ENCODE measurements around the gene CELF2.

DNA sequence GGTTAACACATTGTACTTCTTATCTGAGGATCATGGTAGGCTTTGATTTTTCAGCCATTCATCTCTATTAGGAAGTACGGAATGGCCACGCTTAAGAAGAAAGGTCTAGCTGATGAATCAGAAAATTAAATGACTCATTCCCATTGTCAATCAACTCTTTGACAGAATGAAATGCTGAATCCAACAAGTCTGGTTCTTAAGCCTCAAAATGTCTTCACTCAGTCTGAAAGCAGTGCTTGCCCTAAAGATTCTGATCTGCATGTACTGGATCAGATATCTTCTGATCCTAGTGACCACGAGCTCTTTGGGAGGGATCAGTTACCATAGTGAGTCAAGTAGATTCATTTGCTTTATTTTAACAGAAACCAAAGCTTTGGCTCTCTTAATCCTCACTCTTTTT is 5.7 kb upstream of the CELF2 start:
- TF ChIP-seq, protein P1, sequence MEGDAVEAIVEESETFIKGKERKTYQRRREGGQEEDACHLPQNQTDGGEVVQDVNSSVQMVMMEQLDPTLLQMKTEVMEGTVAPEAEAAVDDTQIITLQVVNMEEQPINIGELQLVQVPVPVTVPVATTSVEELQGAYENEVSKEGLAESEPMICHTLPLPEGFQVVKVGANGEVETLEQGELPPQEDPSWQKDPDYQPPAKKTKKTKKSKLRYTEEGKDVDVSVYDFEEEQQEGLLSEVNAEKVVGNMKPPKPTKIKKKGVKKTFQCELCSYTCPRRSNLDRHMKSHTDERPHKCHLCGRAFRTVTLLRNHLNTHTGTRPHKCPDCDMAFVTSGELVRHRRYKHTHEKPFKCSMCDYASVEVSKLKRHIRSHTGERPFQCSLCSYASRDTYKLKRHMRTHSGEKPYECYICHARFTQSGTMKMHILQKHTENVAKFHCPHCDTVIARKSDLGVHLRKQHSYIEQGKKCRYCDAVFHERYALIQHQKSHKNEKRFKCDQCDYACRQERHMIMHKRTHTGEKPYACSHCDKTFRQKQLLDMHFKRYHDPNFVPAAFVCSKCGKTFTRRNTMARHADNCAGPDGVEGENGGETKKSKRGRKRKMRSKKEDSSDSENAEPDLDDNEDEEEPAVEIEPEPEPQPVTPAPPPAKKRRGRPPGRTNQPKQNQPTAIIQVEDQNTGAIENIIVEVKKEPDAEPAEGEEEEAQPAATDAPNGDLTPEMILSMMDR (IDR thresholded peaks at IDR 0.05; ENCODE audit: borderline replicate concordance, extremely low read depth, low read length, poor library complexity, severe bottlenecking): no peak
- TF ChIP-seq EZH2 (IDR thresholded peaks at IDR 0.05; ENCODE audit: borderline replicate concordance, low read depth, low read length, severe bottlenecking): no peak

All from DND-41 (cell line).